Activated CD8-positive, alpha-beta T cell treated with anti-CD3 and anti-CD28 coated beads for 36 hours (primary cell): ENCODE data around the gene NEK6. TPM values are rescaled to one million over a fixed set of nuclear protein-coding genes. Genes with fewer than 3 reads are reported as not detected.
A peak's percentile ranks its signal among the peaks of the same experiment; 100 is the strongest.

Experiments used
- ATAC-seq: fragments of 200-7000 bp; cut with Tn5 transposase; one replicate; pipeline ENCODE4 v1.10.0; 2021; ENCODE audit warnings: mild to moderate bottlenecking, moderate library complexity
- CTCF ChIA-PET: fragments of 350-600 bp; sonication (Branson Sonifier 250); formaldehyde crosslinking; loops from one replicate; lab custom pipeline; 2021; ENCODE audit warnings: antibody characterized with exemption; lab: Charles Lee
- POLR2A ChIA-PET: fragments of 350-600 bp; sonication (Branson Sonifier 250); formaldehyde crosslinking; loops from one replicate; lab custom pipeline; 2021; ENCODE audit warnings: antibody characterized with exemption; lab: Charles Lee
- DNase-seq: peaks from one replicate; pipeline ENCODE4 v3.0.0-alpha.2; 2020
- H3K27ac Mint-ChIP-seq: one replicate; pipeline ENCODE4 v1.8.0; 2021; ENCODE audit warnings: mild to moderate bottlenecking, mixed read lengths
- H3K27me3 Mint-ChIP-seq: one replicate; pipeline ENCODE4 v1.8.0; 2021; ENCODE audit warnings: mixed read lengths
- H3K36me3 Mint-ChIP-seq: one replicate; pipeline ENCODE4 v1.8.0; 2021; ENCODE audit warnings: low read depth, mixed read lengths
- H3K4me1 Mint-ChIP-seq: one replicate; pipeline ENCODE4 v1.8.0; 2021; ENCODE audit warnings: low read depth, mixed read lengths
- H3K4me3 Mint-ChIP-seq: one replicate; pipeline ENCODE4 v1.8.0; 2021; ENCODE audit warnings: mild to moderate bottlenecking, moderate library complexity, mixed read lengths
- H3K9me3 Mint-ChIP-seq: one replicate; pipeline ENCODE4 v1.8.0; 2021; ENCODE audit warnings: mixed read lengths
- intact Hi-C: fragments of 100-400 bp; cut with micrococcal nuclease; formaldehyde crosslinking; loops from one replicate; pipeline ENCODE4 v1.10.0; 2022
- total RNA-seq, 2 experiments: library from RNA; stranded (reverse); gene quantifications; one replicate each; pipeline ENCODE4 v1.2.3, GENCODE V29; 2021
- TF ChIP-seq, protein P1 (sequence below): fragments of 200-600 bp; IDR thresholded peaks from one replicate; pipeline ENCODE4 v1.8.0; 2022; ENCODE audit warnings: antibody characterized with exemption, mild to moderate bottlenecking

NEK6 gene
- total RNA-seq = 10 to 100 TPM; 20.2 to 21.8 TPM

DNA sequence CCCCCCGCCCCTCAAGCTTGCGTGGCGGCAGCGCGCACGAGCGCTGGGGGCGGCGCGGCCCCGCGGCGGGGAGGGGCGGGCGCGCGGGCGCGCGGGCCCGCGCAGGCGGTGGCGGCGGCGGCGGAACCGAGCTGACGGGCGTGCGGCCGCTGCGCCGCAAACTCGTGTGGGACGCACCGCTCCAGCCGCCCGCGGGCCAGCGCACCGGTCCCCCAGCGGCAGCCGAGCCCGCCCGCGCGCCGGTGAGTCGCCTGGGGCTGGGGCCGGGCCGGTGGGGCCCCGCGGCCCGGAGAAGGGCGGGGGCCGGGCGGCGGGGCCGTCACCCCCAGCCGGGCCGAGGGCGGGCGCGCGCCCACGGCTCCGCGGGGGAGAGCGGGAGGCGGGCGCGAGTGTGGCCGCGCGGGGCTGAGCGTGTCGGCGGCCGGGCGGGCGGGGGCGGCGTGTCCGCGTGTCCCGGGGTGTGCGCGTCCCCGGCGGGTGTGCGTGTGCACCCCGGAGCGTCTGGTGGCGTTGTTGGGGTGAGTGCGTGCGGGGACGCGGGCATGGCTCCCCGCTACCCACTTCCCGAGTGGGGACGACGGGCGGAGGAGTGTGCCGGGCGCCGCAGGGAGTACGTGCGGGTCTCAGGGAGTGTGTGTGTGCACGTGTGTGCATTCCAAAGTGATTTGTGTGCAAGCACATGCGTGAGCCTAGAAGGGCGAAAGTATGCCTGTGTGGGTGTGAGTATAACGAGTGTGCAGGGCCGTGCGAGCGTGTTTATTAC is at the start of gene NEK6:
Gene NEK6 (plus strand): TSS at position 106 of the 763 bp plus-strand sequence. CDS start 44,016 bp downstream, outside the sequence.
- TF ChIP-seq, protein P1, sequence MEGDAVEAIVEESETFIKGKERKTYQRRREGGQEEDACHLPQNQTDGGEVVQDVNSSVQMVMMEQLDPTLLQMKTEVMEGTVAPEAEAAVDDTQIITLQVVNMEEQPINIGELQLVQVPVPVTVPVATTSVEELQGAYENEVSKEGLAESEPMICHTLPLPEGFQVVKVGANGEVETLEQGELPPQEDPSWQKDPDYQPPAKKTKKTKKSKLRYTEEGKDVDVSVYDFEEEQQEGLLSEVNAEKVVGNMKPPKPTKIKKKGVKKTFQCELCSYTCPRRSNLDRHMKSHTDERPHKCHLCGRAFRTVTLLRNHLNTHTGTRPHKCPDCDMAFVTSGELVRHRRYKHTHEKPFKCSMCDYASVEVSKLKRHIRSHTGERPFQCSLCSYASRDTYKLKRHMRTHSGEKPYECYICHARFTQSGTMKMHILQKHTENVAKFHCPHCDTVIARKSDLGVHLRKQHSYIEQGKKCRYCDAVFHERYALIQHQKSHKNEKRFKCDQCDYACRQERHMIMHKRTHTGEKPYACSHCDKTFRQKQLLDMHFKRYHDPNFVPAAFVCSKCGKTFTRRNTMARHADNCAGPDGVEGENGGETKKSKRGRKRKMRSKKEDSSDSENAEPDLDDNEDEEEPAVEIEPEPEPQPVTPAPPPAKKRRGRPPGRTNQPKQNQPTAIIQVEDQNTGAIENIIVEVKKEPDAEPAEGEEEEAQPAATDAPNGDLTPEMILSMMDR = no peak
- CTCF ChIA-PET = interaction anchor here (1.9 to 2.5 kb wide), 2 partner anchors 35 to 131 kb away, joined by 9 to 10 read pairs; no protein-coding TSS in a partner anchor
- intact Hi-C loops = no loop called here
- Mint-ChIP-seq H3K27me3 (peaks cover 41% of the 10 kb centered on the region), H3K27ac (peak within 1 kb of the TSS; percentile 88), H3K9me3 (no peaks in the 10 kb centered on the region), H3K36me3 (peaks cover 6% of the 10 kb centered on the region), H3K4me3 (peak within 1 kb of the TSS; percentile 85), H3K4me1 (peaks cover 53% of the 10 kb centered on the region)
- peak; percentile 28 for ATAC-seq
- peak; percentile 25 for DNase-seq
- POLR2A ChIA-PET = interaction anchor here (1.2 kb wide), 1 partner anchor 47 kb away, joined by 3 read pairs; no protein-coding TSS in a partner anchor

DNA sequence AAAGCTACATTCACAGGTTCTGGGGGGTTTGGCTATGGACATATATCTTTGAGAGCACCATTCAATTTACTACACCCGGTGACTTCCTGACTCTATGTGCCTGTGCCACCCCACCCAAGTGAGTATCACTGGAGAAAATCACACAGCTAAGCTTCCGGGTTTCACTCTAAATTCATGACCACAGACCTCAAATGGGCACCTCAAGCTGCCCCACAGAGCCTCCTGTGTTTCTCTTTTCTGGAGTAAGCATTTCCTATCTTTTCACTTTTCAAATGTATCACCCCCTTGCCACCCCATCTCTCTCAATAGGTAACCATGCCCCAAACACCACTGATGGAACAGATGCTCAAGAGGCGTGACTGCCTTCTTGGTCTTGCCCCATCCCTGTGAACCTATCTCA is 49.2 kb upstream of the NEK6 start:
- no peak overlapping the region for H3K4me3 Mint-ChIP-seq
- intact Hi-C loops = no loop called here

DNA sequence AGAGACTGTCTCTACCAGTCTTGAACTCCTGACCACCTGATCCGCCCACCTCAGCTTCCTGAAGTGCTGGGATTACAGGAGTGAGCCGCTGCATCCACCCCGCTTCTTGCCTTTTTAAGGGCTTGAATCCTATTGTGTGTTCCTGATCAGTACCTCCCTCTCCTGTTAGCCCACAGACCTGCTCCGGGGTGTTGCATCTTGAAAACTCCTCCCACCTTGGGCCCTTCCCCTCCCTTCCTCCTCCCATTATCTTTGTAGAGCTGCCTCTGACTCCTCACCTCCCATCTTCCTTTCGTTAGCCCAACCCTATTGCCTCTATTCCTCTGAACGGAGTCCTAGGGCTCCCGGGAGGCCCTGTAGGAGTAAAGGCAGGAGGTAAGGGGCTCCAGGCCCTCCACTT is 48.5 kb upstream of the NEK6 start:
- no peaks in the 10 kb centered on the region for H3K27me3 Mint-ChIP-seq
- no peak for ATAC-seq
- H3K36me3 Mint-ChIP-seq = no peaks in the 10 kb centered on the region
- intact Hi-C loops = no loop called here
- DNase-seq = no peak
- CTCF ChIA-PET = interaction anchor here (2.8 kb wide), 1 partner anchor 83 kb away, joined by 10 read pairs; no protein-coding TSS in a partner anchor
- POLR2A ChIA-PET = interaction anchor here (1.0 kb wide), 1 partner anchor 9 kb away, joined by 5 read pairs; no protein-coding TSS in a partner anchor
- H3K27ac Mint-ChIP-seq = no peak overlapping the region
- TF ChIP-seq, protein P1 = no peak
- no peak overlapping the region for H3K4me3 Mint-ChIP-seq
- peaks cover 2% of the 10 kb centered on the region for H3K9me3 Mint-ChIP-seq
- H3K4me1 Mint-ChIP-seq = peaks cover 49% of the 10 kb centered on the region

More for the DNA sequence above, 49.2 kb upstream of the NEK6 start:
- POLR2A ChIA-PET = interaction anchor here (1.0 kb wide), 2 partner anchors 10 to 80 kb away, joined by 3 to 5 read pairs; no protein-coding TSS in a partner anchor
- H3K27me3 Mint-ChIP-seq = peaks cover 4% of the 10 kb centered on the region
- CTCF ChIA-PET = interaction anchor here (1.2 kb wide), 1 partner anchor 82 kb away, joined by 4 read pairs; no protein-coding TSS in a partner anchor
- H3K36me3 Mint-ChIP-seq = no peaks in the 10 kb centered on the region
- peaks cover 7% of the 10 kb centered on the region for H3K9me3 Mint-ChIP-seq
- DNase-seq (peak; percentile 63), ATAC-seq (peak; percentile 48)
- peak overlapping the region; percentile 39 for H3K27ac Mint-ChIP-seq
- TF ChIP-seq, protein P1 = no peak
- peaks cover 50% of the 10 kb centered on the region for H3K4me1 Mint-ChIP-seq

DNA sequence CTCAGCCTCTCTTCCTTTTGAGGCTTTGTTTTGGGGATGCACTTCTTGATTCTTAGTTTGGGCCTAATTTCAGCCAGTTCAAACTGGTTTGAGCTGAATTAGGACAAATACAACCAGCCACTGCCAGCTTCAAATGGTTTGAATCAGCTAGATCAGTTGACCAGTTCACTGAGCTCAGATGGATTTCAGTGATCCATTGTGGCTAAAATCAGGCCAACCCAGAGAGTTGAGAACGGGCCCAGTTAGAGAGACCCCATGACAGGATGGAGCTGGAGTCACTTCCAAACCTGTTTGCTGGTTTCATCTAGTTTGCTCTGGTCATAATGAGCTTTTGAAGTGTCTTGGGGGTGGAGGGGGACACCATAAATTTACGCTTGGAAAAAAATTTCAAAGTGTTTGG is 48.0 kb upstream of the NEK6 start:
- Mint-ChIP-seq H3K27ac (peak overlapping the region; percentile 16), H3K36me3 (no peaks in the 10 kb centered on the region), H3K27me3 (no peaks in the 10 kb centered on the region), H3K4me3 (no peak overlapping the region), H3K9me3 (peaks cover 2% of the 10 kb centered on the region), H3K4me1 (peaks cover 53% of the 10 kb centered on the region)
- TF ChIP-seq, protein P1 = no peak
- intact Hi-C loops = no loop called here
- ChIA-PET CTCF (interaction anchor here (0.7 to 2.8 kb wide), 2 partner anchors 38 to 83 kb away, joined by 3 to 10 read pairs; no protein-coding TSS in a partner anchor), POLR2A (no interaction called here)
- ATAC-seq (no peak), DNase-seq (no peak)
